Germinal center (tissue), 1 donor: ENCODE data around the gene STX8.
"Not testable (repeated sequence)": the region's sequence is repeated elsewhere in the genome, so short reads cannot be mapped to it uniquely, and the experiment has no call there.

Source experiments
- DNase-seq: peaks from one replicate; pipeline ENCODE4 v3.0.0; 2012; ENCODE audit warnings: mixed read lengths, low spot score

Gene STX8

DNA sequence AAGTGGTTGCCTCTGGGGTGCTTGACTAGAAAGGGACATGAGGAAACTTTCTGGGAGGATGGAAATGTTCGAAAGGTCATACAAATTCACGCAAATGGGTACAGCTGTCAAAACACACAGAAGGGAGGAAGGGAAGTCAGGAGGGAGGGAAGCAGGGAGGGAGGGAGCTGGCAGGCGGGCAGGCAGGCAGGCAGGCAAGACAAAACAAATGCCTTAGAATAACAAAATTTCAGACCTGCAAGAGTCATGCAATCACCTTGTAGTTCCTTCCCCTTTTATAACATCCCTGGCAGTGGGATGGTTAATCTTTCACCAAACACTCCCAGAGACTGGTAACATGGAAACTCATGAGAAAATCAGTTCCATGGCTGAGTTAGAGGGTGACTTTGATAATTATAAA, 189.2 kb downstream of the STX8 start:
- DNase-seq: no peak

DNA sequence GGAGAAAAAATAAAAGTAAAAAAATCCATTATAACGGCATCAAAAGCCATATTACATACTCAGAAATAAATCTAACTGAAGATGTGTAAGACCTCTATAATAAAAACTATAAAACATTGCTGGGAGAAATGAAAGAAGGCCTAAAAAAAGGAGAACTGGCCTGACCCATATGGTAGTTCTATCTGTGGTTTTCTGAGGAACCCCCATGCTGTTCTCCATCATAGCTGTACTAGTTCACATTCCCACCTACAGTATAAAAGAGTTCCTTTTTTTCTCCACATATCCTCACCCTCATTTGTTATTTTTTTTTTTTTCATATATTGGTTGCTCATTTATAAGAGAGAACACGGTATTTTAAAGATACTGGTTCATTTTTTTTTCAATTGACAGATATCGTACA, 191.8 kb downstream of the STX8 start:
- no peak for DNase-seq

DNA sequence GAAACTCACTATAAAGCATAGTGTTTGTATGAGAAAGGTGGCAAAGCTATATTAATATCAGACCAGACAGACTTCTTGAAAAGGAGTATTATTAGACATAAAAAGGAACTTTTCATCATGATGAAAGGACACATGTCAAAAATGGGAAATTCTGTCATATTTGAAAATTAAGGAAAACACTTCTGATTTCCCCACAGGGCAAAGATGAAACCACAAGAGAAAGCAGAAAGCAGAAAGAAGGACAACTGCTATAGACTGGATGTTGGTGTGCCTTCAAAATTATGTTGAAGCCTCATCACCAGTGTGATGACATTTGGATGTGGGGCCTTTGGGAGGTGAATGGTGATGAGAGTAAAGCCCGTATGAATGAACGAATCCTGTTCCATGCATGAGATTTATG, 193.0 kb downstream of the STX8 start:
- no peak for DNase-seq

DNA sequence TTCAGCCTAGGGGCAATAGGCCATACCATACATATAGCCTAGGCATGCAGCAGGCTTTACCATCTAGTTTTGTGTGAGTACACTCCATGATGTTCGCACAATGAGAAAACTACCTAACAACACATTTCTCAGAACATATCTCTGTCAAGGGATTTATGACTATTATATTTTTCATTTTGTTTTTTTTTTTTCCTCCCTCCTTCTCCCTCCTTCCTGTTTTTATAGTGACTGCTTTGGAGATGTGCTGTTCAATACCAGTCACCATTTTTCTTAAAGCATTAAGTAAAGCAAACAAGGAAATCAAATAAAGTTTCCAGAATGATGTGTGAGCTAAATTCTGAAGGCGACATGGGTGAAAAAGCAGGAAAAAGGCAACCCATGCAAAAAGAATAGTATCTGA, 194.6 kb downstream of the STX8 start:
- no peak for DNase-seq

DNA sequence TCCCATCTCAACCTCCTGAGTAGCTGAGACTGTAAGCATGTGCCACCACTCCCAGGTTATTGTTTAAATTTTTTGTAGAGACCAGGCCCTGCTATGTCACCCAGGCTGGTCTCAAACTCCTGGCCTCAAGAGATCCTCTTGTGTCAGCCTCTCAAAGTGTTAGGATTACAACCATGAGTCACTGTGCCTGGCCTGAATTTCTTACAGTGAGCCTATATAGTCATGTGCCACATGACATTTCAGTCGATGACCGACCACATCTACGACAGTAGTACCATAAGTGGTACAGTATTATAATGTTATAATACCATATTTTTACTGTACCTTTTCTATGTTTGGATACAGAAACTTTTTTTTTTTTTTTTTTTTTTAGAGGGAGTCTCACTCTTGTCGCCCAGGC, 195.3 kb downstream of the STX8 start:
- DNase-seq: no peak

DNA sequence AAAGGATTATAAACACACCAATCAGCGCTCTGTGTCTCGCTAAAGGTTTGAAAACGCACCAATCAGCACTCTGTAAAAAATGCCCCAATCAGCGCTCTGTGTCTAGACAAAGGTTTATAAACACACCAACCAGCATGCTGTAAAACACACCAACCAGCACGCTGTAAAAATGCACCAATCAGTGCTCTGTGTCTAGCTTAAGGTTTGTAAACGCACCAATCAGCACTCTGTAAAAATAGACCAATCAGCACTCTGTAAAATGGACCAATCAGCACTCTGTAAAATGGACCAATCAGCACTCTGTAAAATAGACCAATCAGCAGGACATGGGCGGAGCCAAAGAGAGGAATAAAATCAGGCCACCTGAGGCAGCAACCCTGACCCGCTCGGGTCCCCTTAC, 199.4 kb downstream of the STX8 start:
- DNase-seq: not testable (repeated sequence)

DNA sequence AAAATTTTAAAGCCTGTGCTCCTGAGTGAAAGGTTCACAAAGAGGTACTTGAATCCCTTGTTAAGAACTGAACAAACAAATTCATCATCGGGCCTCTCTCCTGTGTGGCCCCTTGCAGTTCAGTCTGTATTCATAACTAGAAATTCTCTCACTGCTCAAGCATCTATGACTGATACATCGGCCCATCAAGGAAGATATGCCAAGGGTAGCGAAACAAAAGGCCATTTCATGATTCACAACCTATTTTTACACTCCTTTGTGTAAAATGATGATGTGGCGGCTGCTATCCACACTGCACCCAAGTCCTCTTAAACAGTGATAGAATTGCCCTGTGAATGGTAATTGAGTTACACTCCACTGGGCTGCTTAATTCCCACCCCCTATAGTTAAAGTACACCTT, 204.6 kb downstream of the STX8 start:
- DNase-seq: no peak

DNA sequence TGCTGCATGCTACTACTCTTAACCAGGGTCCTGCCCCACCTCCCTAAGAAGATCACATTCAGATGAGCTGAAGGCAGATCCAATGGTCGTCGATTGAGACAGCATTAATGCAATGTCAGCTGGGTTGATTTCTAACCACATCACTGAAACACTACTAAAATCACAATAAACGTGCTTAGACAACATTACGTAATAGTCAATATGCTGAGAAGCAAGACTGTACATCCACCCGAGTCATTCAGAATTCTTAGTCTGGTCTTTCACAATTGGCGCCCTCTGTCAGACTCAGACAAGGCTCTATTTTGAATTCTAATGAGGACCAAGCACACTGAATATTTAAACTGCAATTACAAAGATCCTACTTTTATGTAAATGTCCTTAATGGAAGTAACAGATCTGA, 205.2 kb downstream of the STX8 start:
- DNase-seq: no peak

DNA sequence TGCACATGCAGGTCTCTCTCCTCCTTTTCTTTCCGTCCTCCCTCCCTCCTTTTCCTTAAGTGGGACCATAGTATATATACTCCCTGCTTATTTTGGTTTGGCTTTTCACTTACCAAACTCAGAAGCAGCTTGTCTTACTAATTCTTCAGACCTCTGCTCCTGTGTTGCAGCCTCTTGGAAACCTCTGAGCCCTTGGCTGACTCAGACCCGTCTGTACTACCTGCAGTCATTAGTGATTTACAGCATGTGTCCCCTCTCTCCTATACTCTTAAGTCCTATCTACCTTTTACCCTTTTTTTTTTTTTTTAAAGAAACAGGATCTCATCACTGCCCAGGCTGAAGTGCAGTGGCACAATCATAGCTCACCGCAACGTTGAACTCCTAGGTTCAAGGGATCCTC, 207.0 kb downstream of the STX8 start:
- DNase-seq: no peak

DNA sequence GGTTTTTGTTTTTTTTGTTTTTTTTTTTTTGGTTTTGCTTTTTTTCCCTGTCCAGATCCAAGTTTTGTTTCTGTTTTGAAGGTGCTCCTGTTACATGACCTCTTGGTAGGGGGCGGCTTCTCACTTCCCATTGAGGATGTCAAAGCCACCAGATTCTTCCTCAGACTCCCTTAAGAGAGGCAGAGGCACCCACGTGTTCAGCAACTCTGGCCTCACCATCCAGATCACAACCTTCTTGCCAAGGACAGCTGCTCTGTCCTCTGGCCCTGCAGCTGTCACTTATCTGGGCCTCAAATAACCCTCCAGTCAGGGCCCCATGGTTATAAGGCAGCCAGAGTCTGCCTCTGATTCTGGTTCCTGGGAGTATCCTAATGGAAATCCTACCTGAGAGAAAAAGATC, 208.5 kb downstream of the STX8 start:
- no peak for DNase-seq

DNA sequence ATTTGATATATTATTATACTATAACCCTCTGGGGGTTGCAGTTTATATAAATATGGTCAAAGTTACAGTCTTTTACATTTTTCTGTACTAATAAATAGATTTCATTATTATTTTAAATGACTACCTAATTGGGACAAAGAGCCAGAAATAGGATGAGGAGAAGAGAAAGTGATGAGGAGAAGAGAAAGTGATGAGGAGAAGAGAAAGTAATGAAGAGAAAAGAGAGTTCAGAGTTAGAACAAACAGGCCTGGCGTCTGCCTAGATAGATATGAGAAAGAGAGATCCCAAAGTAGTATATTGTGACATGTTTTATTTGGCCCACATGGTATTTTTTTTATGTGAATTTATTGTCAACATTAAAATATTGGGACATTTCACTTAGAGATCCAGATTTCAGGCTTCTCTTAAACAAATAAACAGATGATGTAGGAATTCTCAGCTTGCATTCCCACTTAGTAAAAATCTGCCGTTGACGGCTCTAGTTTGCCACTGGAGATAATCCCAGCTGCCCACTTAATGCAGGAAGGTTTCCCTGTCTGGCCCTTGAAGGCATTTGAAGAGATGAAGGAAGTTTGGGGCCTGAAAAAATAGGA, 210.7 kb downstream of the STX8 start:
- DNase-seq: no peak

DNA sequence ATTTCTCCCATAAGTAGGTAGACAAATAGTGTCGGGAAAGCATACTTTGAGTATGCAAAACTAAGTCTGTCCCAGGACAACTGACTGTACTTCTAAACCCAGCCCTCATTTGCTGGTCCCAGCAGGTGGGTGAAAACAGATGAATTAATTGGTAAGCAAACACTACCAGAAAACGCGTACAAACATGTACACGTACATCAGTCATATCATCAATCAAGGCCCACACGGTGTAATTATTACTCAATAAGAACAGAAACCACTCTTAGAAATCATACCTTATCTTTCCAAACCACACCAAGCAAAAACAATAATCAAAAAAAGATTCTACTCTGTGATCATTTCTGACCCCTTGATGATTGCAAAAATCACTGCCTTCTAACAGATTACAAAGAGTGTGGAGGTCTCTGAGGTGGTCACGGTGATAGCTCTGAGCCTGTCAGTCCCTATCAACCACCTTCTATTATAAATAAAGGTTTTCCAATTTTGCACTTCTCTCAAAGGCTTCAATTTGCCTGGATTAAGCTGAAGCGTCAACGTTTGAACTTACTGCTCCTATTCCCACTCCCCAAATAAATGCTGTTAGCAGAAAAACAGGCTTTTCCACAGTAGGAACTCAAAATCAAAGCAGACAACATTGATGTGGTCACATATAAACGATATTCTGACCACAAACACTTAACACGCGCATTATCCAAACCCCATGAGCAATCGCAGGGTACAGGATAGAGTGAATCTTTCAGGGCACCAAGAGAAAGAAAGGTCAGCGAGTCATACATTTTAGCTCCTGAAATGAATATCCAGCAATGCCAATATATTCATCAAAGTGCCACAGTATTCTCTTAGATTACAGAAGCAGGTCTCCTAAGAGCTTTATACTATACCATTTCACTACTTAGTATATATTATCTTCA, 211.9 kb downstream of the STX8 start:
- no peak for DNase-seq

DNA sequence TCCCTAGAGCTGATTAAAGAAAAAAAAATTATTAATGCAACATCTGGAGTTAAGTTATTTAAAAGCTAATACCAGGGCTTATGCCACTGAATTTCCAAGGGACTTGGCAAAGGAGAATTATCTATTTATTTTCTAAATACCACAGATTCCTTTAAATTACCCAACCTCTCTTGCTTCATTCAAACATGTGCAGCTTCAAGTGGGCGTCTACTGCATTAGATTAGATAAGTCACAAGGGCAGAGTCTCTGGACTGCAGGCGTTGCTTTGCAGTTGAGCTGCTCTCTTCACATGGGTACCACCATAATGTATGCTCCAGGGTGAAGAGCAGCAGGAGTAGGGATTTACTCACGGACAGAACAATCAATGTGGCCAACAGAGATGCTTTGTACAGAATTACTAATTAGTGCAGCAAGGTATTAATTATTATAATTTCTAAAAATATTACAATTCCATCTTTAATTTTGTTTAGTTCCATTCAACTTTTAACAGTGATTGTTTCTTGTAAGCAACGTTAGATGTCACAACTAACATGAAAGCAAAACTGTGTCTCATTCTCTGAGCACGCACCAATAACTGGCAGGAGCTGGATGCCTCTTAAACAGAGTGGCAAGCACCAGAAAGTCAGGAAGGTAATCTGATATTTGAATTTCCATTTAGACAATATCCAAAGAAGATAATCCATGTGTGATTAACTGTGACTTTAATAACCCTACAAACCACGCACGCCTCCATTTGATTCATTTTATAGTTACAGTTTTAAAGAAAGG, 214.2 kb downstream of the STX8 start:
- DNase-seq: no peak

DNA sequence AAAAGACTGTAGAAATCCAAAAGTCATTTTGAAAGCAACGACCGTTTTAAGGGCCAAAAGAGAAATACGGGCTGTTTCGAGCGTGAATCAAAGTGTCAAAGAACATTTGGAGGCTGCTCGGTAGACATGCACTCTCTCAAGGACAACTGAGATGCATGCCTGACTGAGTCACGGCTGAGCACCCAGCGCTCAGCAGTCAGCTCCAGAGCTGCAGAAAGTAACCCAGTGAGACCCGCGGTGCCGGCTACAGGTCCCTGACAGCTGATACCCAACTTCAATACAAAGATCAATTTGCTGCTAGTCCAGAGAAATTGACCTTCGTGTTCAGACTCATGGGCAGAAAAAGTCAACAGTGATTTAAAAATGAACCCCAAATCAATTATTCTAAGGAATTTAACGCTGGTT, 214.9 kb downstream of the STX8 start:
- DNase-seq: no peak

DNA sequence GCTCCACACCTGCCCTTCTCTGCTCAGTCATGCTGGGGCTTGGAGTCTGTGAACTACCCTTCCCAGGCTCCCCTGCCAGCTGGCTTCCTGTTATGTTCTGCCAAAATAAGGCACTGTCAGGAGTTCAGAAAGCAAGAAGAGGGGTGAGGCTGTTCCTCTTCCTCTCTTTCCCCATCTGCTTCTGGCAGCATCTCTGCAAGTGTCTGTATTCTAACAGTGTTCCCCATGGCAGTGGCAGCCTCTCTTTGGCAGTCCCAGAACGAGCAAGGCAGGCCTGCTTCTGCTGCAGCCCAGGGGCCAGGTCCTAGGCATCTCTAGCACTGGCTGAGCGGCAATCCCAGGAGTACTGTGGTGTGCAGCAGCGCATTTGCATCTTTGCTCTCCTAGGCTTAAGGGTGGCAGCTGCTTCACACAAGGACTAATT, 219.1 kb downstream of the STX8 start:
- DNase-seq: no peak

DNA sequence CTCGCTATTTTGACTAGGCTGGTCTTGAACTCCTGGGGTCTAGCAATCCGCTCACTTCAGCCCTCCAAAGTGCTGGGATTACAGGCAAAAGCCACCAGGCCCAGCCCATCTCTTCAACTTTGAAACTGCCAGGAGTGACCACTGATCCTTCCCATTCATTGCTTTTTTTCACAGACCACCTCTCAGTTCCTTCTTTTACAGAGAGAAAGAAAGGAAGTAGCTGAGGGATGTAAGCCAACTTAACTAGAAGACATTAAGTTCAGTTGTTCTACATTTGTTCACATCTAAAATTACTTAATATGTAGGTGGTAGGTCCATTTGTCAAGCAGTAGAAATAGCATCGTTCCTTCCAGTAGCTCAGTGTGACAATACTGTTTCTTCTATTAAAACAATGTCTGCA, 219.8 kb downstream of the STX8 start:
- no peak for DNase-seq

DNA sequence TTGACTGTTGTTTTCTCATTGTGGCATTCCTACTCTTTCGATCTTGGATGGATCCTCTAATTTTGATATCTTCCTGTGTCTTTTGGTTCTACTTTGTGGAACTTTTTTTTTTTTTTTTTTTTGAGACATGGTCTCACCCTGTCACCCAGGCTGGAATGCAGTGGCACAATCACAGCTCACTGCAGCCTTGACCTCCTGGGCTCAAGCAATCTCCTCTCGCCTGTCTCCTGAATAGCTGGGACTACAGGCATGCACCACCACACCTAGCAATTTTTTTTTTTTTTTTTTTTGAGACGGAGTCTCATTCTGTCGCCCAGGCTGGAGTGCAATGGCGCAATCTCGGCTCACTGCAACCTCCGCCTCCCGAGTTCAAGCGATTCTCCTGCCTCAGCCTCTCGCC, 220.4 kb downstream of the STX8 start:
- not testable (repeated sequence) for DNase-seq

DNA sequence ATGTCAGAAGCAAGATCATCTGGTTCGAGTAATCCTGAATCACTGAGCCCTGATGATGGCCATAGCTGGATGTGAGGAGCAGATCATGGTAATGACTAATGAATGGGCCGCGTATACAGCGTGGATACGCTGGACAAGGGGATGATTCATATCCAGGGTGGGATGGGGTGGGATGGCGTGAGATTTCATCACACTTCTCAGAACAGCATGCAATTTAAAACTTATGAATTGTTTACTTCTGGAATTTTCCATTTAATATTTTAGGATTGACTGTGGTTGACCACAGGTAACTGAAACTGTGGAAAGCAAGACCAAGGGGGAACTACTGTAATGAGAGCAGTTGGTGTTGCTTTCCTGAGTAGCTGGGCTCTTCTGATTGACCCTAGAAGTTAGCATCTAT, 225.5 kb downstream of the STX8 start:
- no peak for DNase-seq

DNA sequence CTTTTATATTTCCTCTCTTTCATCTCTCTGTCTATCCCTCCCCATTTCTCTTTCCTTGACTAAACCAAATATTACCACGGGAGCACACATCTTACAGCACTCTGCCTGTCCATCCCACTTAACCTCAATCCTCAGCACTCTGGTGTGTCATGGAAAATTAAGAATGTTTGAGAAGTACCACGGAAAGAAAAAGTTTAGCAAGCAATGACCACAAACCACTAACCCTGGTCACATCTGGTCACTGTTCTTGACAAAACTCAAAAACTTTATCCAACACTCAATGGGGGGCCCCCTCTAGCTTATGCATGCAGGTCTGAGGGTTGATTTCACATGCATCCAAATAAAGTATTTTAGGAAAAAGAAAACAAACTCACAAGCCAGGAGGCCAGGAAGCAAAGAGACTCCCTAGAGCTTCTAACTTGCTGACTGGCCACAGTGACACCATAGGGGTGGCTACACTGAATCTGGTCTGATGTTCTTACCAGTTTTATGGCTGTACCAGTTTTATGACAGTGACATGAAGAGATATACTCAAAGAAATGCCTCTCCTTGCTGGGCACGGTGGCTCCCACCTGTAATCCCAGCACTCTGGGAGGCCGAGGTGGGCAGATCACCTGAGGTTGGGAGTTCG, 229.2 kb downstream of the STX8 start:
- no peak for DNase-seq

DNA sequence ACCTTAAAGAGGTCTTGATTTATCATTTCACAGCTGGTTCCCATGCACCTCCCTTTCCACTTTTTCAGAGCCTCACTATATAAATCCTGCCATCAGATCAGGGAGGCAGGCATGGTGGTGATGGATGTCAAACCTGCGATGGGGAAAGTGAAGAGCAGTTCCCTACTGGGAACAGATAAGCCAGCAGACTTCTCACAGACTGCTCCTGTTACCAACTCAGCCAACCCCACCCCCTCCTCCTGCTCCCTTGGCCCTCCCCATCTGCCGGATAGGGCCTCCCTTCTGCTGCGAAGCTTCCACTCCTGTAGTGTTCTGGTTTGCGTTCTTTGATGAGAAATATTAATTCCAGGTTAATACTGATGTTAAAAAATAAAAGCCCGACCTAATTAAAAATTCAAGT, 232.1 kb downstream of the STX8 start:
- no peak for DNase-seq

DNA sequence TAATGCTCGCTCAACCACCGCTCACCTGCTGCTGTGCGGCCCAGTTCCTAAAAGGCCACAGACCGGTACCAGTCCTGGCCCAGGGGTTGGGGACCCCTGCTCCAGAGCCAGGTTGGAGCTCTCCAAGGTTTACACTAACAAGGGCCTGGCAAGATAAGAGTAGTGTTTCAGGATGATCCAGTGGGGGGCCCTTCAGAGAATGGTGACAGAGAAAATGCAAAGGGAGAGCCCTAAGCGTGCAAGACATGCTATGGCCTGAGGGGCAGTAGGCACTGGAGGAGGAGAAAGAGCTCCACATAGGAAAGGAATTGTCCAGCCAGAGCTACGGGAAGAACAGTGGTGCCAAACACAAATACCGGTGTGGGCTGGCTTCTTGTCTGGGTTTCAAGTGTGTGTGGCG, 233.4 kb downstream of the STX8 start:
- no peak for DNase-seq

DNA sequence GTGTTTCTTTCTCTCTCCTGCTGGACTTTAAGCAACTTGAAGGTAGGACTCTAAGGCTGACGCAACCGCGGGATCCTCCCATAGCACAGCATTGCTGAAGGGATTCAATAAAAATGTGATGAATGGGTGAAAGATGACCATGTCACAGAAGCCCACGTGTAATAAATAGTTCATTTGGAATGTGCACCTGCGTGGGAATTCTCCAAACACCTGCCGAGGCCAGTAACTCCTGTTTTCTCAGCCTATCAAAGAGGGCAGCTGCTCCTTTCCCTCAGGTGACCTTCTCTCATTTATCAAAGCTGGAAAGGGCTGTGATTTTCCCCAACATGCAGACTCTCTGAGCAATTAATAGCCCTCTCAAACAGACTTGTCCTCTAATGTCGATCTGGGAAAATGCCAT, 235.7 kb downstream of the STX8 start:
- DNase-seq: no peak

DNA sequence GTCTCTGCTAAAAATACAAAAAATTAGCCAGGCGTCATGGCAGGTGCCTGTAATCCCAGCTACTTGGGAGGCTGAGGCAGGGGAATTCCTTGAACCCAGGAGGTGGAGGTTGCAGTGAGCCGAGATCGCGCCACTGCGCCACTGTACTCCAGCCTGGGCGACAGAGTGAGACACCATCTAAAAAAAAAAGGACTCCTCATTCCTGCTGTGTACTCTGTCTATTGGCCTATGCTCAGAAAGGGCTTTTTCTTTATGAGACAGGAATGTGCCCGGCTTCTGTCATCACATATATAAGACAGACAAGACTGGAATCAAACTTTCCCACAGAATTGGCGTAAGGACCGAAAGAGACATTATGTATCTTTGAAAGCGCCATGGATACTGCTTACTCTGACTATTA, 236.1 kb downstream of the STX8 start:
- DNase-seq: not testable (repeated sequence)
